22Rv1 (cell line): ENCODE results near the gene ESYT2.

Experiments
- CTCF ChIP-seq: fragments of 450-650 bp; IDR thresholded peaks from 2 replicates; pipeline ENCODE4 v1.5.1; 2017; ENCODE audit warnings: mild to moderate bottlenecking
- ZFX ChIP-seq: fragments of 450-650 bp; IDR thresholded peaks from 2 replicates; pipeline ENCODE4 v1.6.1; 2017; ENCODE audit warnings: antibody characterized with exemption, borderline replicate concordance

- no peak for TF ChIP-seq CTCF
- no peak for TF ChIP-seq ZFX
Observed at GRCh38 chr7:158840604-158841003, 11.3 kb upstream of the ESYT2 start.
